NB4 (cell line): ENCODE measurements around the gene GRM7.

Experiments used
- DNase-seq: peaks from one replicate; pipeline ENCODE4 v3.0.0; 2010; ENCODE audit warnings: low read depth
- H3K4me3 ChIP-seq: one replicate; pipeline ENCODE4 v1.5.1; 2011; ENCODE audit warnings: mild to moderate bottlenecking, low read depth, low read length, moderate library complexity
- MAX ChIP-seq: IDR thresholded peaks from 2 replicates; pipeline ENCODE4 v1.6.1; 2011; ENCODE audit warnings: low read depth, low read length
- MYC ChIP-seq: IDR thresholded peaks from 2 replicates; pipeline ENCODE4 v1.6.1; 2011; ENCODE audit warnings: low read depth, low read length
- POLR2A ChIP-seq: IDR thresholded peaks from 2 replicates; pipeline ENCODE4 v1.6.1; 2011; ENCODE audit warnings: mild to moderate bottlenecking; ENCODE audit not compliant: insufficient read length; ENCODE audit errors: extremely low read depth
- TF ChIP-seq, protein P1 (sequence below): IDR thresholded peaks from one replicate; pipeline ENCODE4 v1.5.1; 2012; ENCODE audit warnings: low read depth, low read length

Gene GRM7

GRCh38 chr3:7215706-7216105 lies 354.8 kb downstream of the GRM7 start:
- DNase-seq = no peak
- H3K4me3 ChIP-seq = no peak overlapping the region
- TF ChIP-seq MAX (no peak), POLR2A (no peak), MYC (no peak)
- TF ChIP-seq, protein P1, sequence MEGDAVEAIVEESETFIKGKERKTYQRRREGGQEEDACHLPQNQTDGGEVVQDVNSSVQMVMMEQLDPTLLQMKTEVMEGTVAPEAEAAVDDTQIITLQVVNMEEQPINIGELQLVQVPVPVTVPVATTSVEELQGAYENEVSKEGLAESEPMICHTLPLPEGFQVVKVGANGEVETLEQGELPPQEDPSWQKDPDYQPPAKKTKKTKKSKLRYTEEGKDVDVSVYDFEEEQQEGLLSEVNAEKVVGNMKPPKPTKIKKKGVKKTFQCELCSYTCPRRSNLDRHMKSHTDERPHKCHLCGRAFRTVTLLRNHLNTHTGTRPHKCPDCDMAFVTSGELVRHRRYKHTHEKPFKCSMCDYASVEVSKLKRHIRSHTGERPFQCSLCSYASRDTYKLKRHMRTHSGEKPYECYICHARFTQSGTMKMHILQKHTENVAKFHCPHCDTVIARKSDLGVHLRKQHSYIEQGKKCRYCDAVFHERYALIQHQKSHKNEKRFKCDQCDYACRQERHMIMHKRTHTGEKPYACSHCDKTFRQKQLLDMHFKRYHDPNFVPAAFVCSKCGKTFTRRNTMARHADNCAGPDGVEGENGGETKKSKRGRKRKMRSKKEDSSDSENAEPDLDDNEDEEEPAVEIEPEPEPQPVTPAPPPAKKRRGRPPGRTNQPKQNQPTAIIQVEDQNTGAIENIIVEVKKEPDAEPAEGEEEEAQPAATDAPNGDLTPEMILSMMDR = no peak

- TF ChIP-seq POLR2A (no peak), MAX (no peak), MYC (no peak)
- TF ChIP-seq, protein P1 = no peak
- DNase-seq = no peak
- H3K4me3 ChIP-seq = no peak overlapping the region
These were observed 365.5 kb downstream of the GRM7 start for GRCh38 chr3:7226393-7226792.

- no peak for DNase-seq
- no peak for TF ChIP-seq POLR2A
- TF ChIP-seq, protein P1 = no peak
- TF ChIP-seq MYC = no peak
- TF ChIP-seq MAX = no peak
- H3K4me3 ChIP-seq = no peak overlapping the region
These were observed 377.8 kb downstream of the GRM7 start for GRCh38 chr3:7238565-7239295.

GRCh38 chr3:7241584-7242302 lies 380.8 kb downstream of the GRM7 start:
- H3K4me3 ChIP-seq = no peak overlapping the region
- DNase-seq = no peak
- TF ChIP-seq, protein P1 = no peak
- TF ChIP-seq MAX (no peak), MYC (no peak), POLR2A (no peak)

GRCh38 chr3:7242303-7242635 lies 381.4 kb downstream of the GRM7 start:
- H3K4me3 ChIP-seq = no peak overlapping the region
- DNase-seq = no peak
- no peak for TF ChIP-seq MYC
- no peak for TF ChIP-seq POLR2A
- TF ChIP-seq MAX = no peak
- TF ChIP-seq, protein P1 = no peak
